Measurements from ENCODE around the gene PACSIN2. TPM values are rescaled to one million over a fixed set of nuclear protein-coding genes. Genes with fewer than 3 reads are reported as not detected.
A peak's percentile ranks its signal among the peaks of the same experiment; 100 is the strongest.

The PACSIN2 gene
- total and polyA plus RNA-seq, 2 of the 13 experiments (the other 11 are each of a cell fraction or from before 2014, with no cell fraction given) = 54.1 to 68.8 TPM

GRCh38 chr22:43004362-43005035 lies 10.4 kb downstream of the PACSIN2 start (continued):
- peak; percentile 47 for TF ChIP-seq ZNF687 (CRISPR knock-in tag; IDR thresholded peaks at IDR 0.05)
- TF ChIP-seq ZNF740 (CRISPR knock-in tag; IDR thresholded peaks at IDR 0.05) = peak; percentile 48; the same call in 1 of the 2 replicates
- TF ChIP-seq DNMT3B (CRISPR knock-in tag; conservative IDR thresholded peaks at IDR 0.05) = peak; percentile 11; the same call in 1 of the 2 replicates
- TF ChIP-seq XRCC5 (optimal IDR thresholded peaks at IDR 0.05; ENCODE audit: low read length) = peak; percentile 34
- TF ChIP-seq CEBPG (CRISPR knock-in tag; IDR thresholded peaks at IDR 0.05) = peak; percentile 55
- TF ChIP-seq ZNF263 (CRISPR knock-in tag; IDR thresholded peaks at IDR 0.05) = peak; percentile 79
- 0 out of 2 replicates have a peak, but pooled peaks have one; percentile 35 for TF ChIP-seq ZBTB4 (CRISPR knock-in tag; IDR thresholded peaks at IDR 0.05; ENCODE audit: borderline replicate concordance)
- peak; percentile 70 for TF ChIP-seq HNF4A (CRISPR knock-in tag; IDR thresholded peaks at IDR 0.05)
- TF ChIP-seq ERF (CRISPR knock-in tag; IDR thresholded peaks at IDR 0.05) = no peak
